Measurements from ENCODE around the gene SORCS2. TPM values are rescaled to one million over a fixed set of nuclear protein-coding genes. Genes with fewer than 3 reads are reported as not detected.

The SORCS2 gene
- total RNA-seq, 6 experiments from 2014 or later = 0.18 to 6.2 (median 3.1) TPM

GRCh38 chr4:7565483-7565882, 373.1 kb downstream of the SORCS2 start:
- H3K27ac ChIP-seq = no peak overlapping the region
- 87% methylated on average over 4 of the region's 4 CpGs for WGBS (ENCODE audit: insufficient coverage, low coverage, low lambda C conversion rate, missing lambda C conversion rate)
- H3K27me3 ChIP-seq = no peaks in the 10 kb centered on the region
- no peaks in the 10 kb centered on the region for H3K36me3 ChIP-seq
- DNase-seq (no peak), ATAC-seq (no peak)
- intact Hi-C loops (cut with DNase I) = no loop called here
- TF ChIP-seq POLR2A (IDR thresholded peaks at IDR 0.05) (no peak), CTCF (IDR thresholded peaks at IDR 0.05) (no peak)
- H3K4me1 ChIP-seq = peaks cover 0 to 16% (median 4%) of the 10 kb centered on the region in 4 donors
- no peak overlapping the region for H3K4me3 ChIP-seq
- H3K9me3 ChIP-seq = no peaks in the 10 kb centered on the region

- intact Hi-C loops (cut with DNase I) = no loop called here
- ATAC-seq (peak in 1 of 4 donors; percentile 32), DNase-seq (no peak)
- Histone ChIP-seq H3K9me3 (no peaks in the 10 kb centered on the region), H3K36me3 (no peaks in the 10 kb centered on the region), H3K4me3 (no peak overlapping the region), H3K27ac (no peak overlapping the region), H3K4me1 (no peaks in the 10 kb centered on the region), H3K27me3 (no peaks in the 10 kb centered on the region)
- TF ChIP-seq CTCF (IDR thresholded peaks at IDR 0.05) = no peak
- TF ChIP-seq POLR2A (IDR thresholded peaks at IDR 0.05) = no peak
- WGBS (ENCODE audit: insufficient coverage, low coverage, low lambda C conversion rate, missing lambda C conversion rate) = 53% methylated on average over 4 of the region's 25 CpGs
These were observed 377.8 kb downstream of the SORCS2 start for GRCh38 chr4:7569810-7570783.

GRCh38 chr4:7571001-7571400, 378.7 kb downstream of the SORCS2 start:
- DNase-seq (no peak), ATAC-seq (no peak)
- no peak for TF ChIP-seq CTCF (IDR thresholded peaks at IDR 0.05)
- TF ChIP-seq POLR2A (IDR thresholded peaks at IDR 0.05) = no peak
- no peak overlapping the region for H3K27ac ChIP-seq
- no peaks in the 10 kb centered on the region for H3K36me3 ChIP-seq
- no peaks in the 10 kb centered on the region for H3K4me1 ChIP-seq
- H3K4me3 ChIP-seq = no peak overlapping the region
- intact Hi-C loops (cut with DNase I) = no loop called here
- 62% methylated on average over 4 of the region's 6 CpGs for WGBS (ENCODE audit: insufficient coverage, low coverage, low lambda C conversion rate, missing lambda C conversion rate)
- H3K9me3 ChIP-seq = no peaks in the 10 kb centered on the region
- H3K27me3 ChIP-seq = no peaks in the 10 kb centered on the region

GRCh38 chr4:7571701-7572100, 379.4 kb downstream of the SORCS2 start:
- H3K27me3 ChIP-seq = no peaks in the 10 kb centered on the region
- no peaks in the 10 kb centered on the region for H3K4me1 ChIP-seq
- peaks cover 0 to 1% (median 0%) of the 10 kb centered on the region in 4 donors for H3K9me3 ChIP-seq
- no peaks in the 10 kb centered on the region for H3K36me3 ChIP-seq
- WGBS (ENCODE audit: insufficient coverage, low coverage, low lambda C conversion rate, missing lambda C conversion rate) = 61% methylated on average over 11 of the region's 12 CpGs
- intact Hi-C loops (cut with DNase I) = no loop called here
- TF ChIP-seq POLR2A (IDR thresholded peaks at IDR 0.05) (no peak), CTCF (IDR thresholded peaks at IDR 0.05) (no peak)
- no peak for DNase-seq
- H3K27ac ChIP-seq = no peak overlapping the region
- ATAC-seq = no peak
- no peak overlapping the region for H3K4me3 ChIP-seq

Measured in right lobe of liver (tissue), 6 donors.